HG03280 (cell line): Measurements from ENCODE around the gene PDE10A.
"Not testable (repeated sequence)": the region's sequence is repeated elsewhere in the genome, so short reads cannot be mapped to it uniquely, and the experiment has no call there.

Source experiments
- ATAC-seq: cut with Tn5 transposase; IDR thresholded peaks from one replicate; pipeline ENCODE4 v1.9.1; 2021; ENCODE audit warnings: mild to moderate bottlenecking, moderate library complexity; ENCODE audit not compliant: unreplicated experiment

PDE10A gene

GRCh38 chr6:165486183-165487137 lies 176.6 kb downstream of the PDE10A start:
- ATAC-seq, result no peak

- no peak for ATAC-seq
Observed at GRCh38 chr6:165484178-165484889, 178.7 kb downstream of the PDE10A start.

GRCh38 chr6:165481921-165482320 lies 181.1 kb downstream of the PDE10A start:
- no peak for ATAC-seq

GRCh38 chr6:165480916-165481315 lies 182.1 kb downstream of the PDE10A start:
- no peak for ATAC-seq

- ATAC-seq, result no peak
Observed at GRCh38 chr6:165478581-165478980, 184.5 kb downstream of the PDE10A start.

GRCh38 chr6:165469483-165469882 lies 193.6 kb downstream of the PDE10A start:
- ATAC-seq, result no peak

GRCh38 chr6:165468340-165469235 lies 194.5 kb downstream of the PDE10A start:
- no peak for ATAC-seq

GRCh38 chr6:165463499-165463898 lies 199.5 kb downstream of the PDE10A start:
- ATAC-seq, result not testable (repeated sequence)

GRCh38 chr6:165459605-165460301 lies 203.3 kb downstream of the PDE10A start:
- not testable (repeated sequence) for ATAC-seq

- ATAC-seq, result no peak
Observed at GRCh38 chr6:165458134-165458533, 204.9 kb downstream of the PDE10A start.

GRCh38 chr6:165456286-165456685 lies 206.8 kb downstream of the PDE10A start:
- ATAC-seq, result no peak

- no peak for ATAC-seq
Observed at GRCh38 chr6:165455488-165455887, 207.6 kb downstream of the PDE10A start.

GRCh38 chr6:165453395-165453794 lies 209.6 kb downstream of the PDE10A start:
- ATAC-seq, result no peak

GRCh38 chr6:165451838-165452237 lies 211.2 kb downstream of the PDE10A start:
- no peak for ATAC-seq

GRCh38 chr6:165448210-165448609 lies 214.8 kb downstream of the PDE10A start:
- no peak for ATAC-seq

- no peak for ATAC-seq
Observed at GRCh38 chr6:165447141-165447540, 215.9 kb downstream of the PDE10A start.

- ATAC-seq, result no peak
Observed at GRCh38 chr6:165446331-165446730, 216.7 kb downstream of the PDE10A start.

- ATAC-seq, result no peak
Observed at GRCh38 chr6:165443462-165443861, 219.6 kb downstream of the PDE10A start.

- ATAC-seq, result no peak
Observed at GRCh38 chr6:165441181-165441580, 221.9 kb downstream of the PDE10A start.

GRCh38 chr6:165439928-165440554 lies 223.0 kb downstream of the PDE10A start:
- no peak for ATAC-seq
